ENCODE results near the gene ZNF891.

The ZNF891 gene

GRCh38 chr12:133058203-133059113 is 71.6 kb downstream of the ZNF891 start:
- no peak for DNase-seq

- no peak for DNase-seq
Measured at GRCh38 chr12:133057446-133057845, 72.6 kb downstream of the ZNF891 start.
